Ishikawa (cell line): Measurements from ENCODE around the gene KCND3.

Experiments used
- CEBPB ChIP-seq: IDR thresholded peaks from 2 replicates; pipeline ENCODE4 v1.6.1; 2012
- CREB1 ChIP-seq: IDR thresholded peaks from 2 replicates; pipeline ENCODE4 v1.6.1; 2012; ENCODE audit warnings: low read depth
- EGR1 ChIP-seq: IDR thresholded peaks from 2 replicates; pipeline ENCODE4 v1.6.1; 2012
- EP300 ChIP-seq: IDR thresholded peaks from 2 replicates; pipeline ENCODE4 v1.6.1; 2012; ENCODE audit warnings: borderline replicate concordance
- FOXM1 ChIP-seq: IDR thresholded peaks from 2 replicates; pipeline ENCODE4 v1.6.1; 2012; ENCODE audit warnings: low read depth, borderline replicate concordance
- NFIC ChIP-seq: IDR thresholded peaks from 2 replicates; pipeline ENCODE4 v1.6.1; 2012
- RAD21 ChIP-seq: IDR thresholded peaks from 2 replicates; pipeline ENCODE4 v1.6.1; 2012; ENCODE audit warnings: low read depth
- TAF1 ChIP-seq: IDR thresholded peaks from 2 replicates; pipeline ENCODE4 v1.6.1; 2012; ENCODE audit warnings: low read depth, mild to moderate bottlenecking
- TCF12 ChIP-seq: IDR thresholded peaks from 2 replicates; pipeline ENCODE4 v1.6.1; 2012; ENCODE audit warnings: low read depth
- TEAD4 ChIP-seq: IDR thresholded peaks from 2 replicates; pipeline ENCODE4 v1.6.1; 2012
- YY1 ChIP-seq: IDR thresholded peaks from 2 replicates; pipeline ENCODE4 v1.6.1; 2012; ENCODE audit warnings: low read depth
- ZBTB7A ChIP-seq: IDR thresholded peaks from 2 replicates; pipeline ENCODE4 v1.6.1; 2012; ENCODE audit warnings: low read depth
- TF ChIP-seq, protein P1 (sequence below): IDR thresholded peaks from 2 replicates; pipeline ENCODE4 v1.6.1; 2012; ENCODE audit warnings: low read depth, mild to moderate bottlenecking
- TF ChIP-seq, protein P2 (sequence below): IDR thresholded peaks from 2 replicates; pipeline ENCODE4 v1.6.1; 2012
- TF ChIP-seq, protein P3 (sequence below): IDR thresholded peaks from 2 replicates; pipeline ENCODE4 v1.6.1; 2012

Gene KCND3

DNA sequence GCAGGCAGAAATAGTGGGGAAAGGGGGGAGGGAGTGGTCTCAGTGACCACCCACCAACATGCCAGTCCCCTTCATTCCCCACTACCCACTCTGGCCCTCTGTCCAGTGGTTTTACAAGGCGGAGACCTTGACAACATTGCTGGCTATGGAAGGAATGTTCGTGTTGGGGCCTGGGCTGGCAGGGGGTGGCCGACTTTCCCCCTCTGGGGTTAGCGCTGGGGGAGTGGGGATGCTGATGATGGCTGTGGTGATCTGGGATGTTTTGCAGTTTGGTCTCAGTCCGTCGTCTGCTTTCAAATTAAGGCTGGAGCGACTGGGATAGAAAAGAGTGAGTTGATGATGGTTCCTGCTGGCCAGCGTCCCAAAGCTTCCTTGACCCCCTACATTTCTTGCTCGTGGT, 213.5 kb downstream of the KCND3 start:
- TF ChIP-seq RAD21 (no peak), TCF12 (no peak), YY1 (no peak), TEAD4 (no peak), TAF1 (no peak), EGR1 (no peak), ZBTB7A (no peak), CEBPB (no peak), FOXM1 (no peak), CREB1 (no peak), NFIC (no peak)
- TF ChIP-seq, protein P1, sequence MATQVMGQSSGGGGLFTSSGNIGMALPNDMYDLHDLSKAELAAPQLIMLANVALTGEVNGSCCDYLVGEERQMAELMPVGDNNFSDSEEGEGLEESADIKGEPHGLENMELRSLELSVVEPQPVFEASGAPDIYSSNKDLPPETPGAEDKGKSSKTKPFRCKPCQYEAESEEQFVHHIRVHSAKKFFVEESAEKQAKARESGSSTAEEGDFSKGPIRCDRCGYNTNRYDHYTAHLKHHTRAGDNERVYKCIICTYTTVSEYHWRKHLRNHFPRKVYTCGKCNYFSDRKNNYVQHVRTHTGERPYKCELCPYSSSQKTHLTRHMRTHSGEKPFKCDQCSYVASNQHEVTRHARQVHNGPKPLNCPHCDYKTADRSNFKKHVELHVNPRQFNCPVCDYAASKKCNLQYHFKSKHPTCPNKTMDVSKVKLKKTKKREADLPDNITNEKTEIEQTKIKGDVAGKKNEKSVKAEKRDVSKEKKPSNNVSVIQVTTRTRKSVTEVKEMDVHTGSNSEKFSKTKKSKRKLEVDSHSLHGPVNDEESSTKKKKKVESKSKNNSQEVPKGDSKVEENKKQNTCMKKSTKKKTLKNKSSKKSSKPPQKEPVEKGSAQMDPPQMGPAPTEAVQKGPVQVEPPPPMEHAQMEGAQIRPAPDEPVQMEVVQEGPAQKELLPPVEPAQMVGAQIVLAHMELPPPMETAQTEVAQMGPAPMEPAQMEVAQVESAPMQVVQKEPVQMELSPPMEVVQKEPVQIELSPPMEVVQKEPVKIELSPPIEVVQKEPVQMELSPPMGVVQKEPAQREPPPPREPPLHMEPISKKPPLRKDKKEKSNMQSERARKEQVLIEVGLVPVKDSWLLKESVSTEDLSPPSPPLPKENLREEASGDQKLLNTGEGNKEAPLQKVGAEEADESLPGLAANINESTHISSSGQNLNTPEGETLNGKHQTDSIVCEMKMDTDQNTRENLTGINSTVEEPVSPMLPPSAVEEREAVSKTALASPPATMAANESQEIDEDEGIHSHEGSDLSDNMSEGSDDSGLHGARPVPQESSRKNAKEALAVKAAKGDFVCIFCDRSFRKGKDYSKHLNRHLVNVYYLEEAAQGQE = no peak
- TF ChIP-seq, protein P2, sequence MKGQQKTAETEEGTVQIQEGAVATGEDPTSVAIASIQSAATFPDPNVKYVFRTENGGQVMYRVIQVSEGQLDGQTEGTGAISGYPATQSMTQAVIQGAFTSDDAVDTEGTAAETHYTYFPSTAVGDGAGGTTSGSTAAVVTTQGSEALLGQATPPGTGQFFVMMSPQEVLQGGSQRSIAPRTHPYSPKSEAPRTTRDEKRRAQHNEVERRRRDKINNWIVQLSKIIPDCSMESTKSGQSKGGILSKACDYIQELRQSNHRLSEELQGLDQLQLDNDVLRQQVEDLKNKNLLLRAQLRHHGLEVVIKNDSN = no peak

DNA sequence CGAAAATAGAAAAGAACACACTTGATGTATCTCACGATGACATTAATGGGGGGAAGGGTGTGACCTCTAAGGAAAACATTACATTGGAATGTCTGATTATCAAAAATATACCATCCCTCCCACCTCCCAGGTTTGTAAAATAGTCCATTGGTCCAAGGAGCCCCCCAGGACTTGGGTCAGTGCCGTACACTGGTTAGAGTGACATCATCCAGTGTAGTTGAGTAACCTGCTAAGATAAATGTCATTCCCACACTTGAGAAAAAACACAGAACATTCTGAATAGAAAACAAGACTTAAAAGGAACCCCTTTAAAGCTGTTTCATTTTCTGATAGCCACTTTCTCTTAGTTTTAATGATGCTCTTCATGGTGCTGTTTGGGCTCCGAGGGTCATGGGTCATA, 218.6 kb downstream of the KCND3 start:
- TF ChIP-seq RAD21 (no peak), YY1 (no peak), CEBPB (no peak), NFIC (no peak), ZBTB7A (no peak), TCF12 (no peak), TAF1 (no peak), TEAD4 (no peak), CREB1 (no peak), FOXM1 (no peak), EP300 (no peak), EGR1 (no peak)
- TF ChIP-seq, protein P3, sequence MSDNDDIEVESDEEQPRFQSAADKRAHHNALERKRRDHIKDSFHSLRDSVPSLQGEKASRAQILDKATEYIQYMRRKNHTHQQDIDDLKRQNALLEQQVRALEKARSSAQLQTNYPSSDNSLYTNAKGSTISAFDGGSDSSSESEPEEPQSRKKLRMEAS = no peak
- TF ChIP-seq, protein P2 = no peak
- TF ChIP-seq, protein P1 = no peak

DNA sequence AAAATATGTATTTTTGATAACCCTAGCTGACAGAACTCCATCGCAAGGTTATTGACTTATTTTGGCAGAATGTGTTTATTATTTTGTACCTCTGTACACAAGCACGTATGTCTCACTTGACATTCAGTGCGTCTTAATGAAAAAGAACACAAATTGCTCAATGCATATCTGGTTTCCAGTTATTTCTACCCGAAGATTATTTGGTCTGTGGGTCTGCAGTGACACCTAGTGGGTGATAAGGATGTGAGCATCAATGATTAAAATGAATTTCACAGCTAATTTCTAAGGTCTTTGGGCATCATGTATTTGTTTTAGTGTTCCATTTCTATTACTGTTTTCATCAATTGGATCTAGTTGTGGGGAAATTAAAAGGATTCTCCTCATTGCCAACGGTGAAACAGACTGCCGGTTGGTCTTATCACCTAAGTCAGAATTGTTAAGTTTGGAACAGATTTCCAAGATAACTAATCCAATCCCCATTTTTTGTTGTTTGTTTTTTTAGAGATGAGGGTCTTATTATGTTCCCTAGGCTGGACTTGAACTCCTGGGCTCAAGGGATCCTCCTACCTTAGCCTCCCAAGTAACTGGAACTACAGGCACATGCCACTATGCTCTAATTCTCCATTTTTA, 219.8 kb downstream of the KCND3 start:
- TF ChIP-seq RAD21 = peak; percentile 67
- TF ChIP-seq, protein P3 = no peak
- TF ChIP-seq EP300 = no peak
- TF ChIP-seq ZBTB7A = no peak
- TF ChIP-seq CEBPB = peak; percentile 79
- no peak for TF ChIP-seq TCF12
- no peak for TF ChIP-seq EGR1
- TF ChIP-seq CREB1 = no peak
- TF ChIP-seq TEAD4 = no peak

DNA sequence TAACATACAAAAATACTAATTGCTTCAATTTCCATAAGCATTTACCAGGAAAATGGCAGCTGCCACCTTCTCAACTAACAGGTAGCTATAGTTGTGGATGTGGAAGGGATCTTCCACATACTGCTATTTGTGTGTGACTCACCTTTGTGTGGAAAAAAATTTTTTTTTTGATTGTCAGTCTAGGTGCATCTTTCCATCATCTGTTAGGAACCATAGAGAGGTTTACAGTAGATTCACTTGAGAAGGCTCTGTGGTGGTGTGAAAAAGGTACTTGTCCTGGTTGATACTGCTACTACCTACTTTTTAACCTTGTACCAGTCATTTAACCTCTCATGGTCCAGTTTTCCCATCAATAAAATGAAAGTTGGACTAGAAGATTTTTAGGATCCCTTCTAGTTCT, 220.8 kb downstream of the KCND3 start:
- TF ChIP-seq, protein P3 = no peak
- TF ChIP-seq EP300 = no peak
- no peak for TF ChIP-seq EGR1
- no peak for TF ChIP-seq TCF12
- TF ChIP-seq RAD21 = no peak
- TF ChIP-seq CEBPB = no peak
- TF ChIP-seq, protein P2 = no peak
- no peak for TF ChIP-seq TAF1
- no peak for TF ChIP-seq YY1
- no peak for TF ChIP-seq CREB1
- no peak for TF ChIP-seq NFIC
- no peak for TF ChIP-seq TEAD4
- no peak for TF ChIP-seq ZBTB7A
- TF ChIP-seq, protein P1 = no peak
